Measurements from ENCODE around the gene CLN6.
"Not testable (repeated sequence)": the region's sequence is repeated elsewhere in the genome, so short reads cannot be mapped to it uniquely, and the experiment has no call there.

CLN6 gene

DNA sequence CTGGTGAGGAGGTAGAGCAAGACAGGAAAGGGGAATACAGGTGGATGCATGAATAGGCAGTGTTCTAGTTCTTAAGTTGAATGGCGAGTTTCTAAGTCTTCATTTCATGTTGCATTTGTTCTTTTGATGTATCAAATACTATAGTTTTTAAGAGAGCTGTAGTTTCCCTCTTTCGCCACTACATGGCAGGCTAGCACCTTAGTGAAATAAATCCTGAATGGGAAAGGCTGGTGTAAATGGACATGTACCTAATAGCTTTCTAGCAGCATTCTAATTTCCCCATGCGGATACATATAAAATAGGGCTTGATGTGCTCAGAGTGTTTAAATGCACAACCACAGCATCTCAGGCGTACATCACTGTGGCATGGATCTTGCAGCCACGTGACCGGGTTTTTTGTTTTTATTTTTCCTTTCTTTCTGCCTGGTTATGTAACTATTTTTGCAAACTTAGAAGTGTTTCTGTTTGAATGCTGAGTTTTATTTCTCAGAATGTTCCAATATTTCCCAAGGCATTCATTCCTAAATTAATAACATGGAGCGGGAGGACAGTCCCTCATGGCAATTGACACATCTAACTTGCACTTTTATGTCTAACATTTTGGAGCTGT lies 23.5 kb upstream of the CLN6 start:
- DNase-seq, result peak; percentile 27

DNA sequence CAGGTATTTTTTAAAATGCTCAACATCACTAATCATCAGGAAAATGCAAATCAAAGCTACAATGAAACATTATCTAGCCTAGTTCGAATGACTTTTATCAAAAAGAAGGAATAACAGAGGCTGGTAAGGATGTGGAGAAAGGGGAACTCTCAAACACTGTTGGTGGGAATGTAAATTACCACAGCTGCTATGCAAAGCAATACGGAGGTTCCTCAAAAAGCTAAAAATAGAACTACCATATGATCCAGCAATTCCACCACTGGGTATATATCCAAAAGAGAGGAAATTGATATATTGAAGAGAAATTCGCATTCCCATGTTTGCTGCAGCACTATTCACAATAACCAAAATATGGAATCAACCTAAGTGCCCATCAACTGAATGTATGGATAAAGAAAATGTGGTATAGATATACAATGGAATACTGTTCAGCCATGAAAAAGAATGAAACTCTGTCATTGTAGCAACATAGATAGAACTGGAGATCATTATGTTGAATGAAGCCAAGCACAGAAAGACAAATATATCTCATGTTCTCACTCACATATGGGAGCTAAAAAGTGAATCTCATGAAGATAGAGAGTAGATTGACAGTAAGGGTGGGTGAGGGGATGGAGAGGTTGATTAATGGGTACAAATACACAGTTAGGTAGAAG lies 19.7 kb upstream of the CLN6 start:
- DNase-seq, result no peak

DNA sequence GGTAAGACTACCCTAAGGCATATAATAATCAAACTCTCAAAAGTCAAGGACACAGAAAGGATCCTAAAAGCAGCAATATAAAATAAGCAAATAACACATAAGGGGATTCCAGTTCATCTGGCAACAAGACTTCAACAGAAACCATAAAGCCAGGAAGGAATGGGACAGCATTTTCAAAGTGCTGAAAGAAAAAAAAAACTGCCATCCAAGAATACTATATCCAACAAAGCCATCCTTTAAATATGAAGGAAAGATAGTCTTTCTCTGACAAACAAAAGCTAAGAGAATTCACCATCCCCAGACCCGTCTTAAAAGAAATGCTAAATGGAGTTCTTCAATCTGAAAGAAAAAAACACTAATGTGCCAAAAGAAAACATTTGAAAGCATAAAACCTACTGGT lies 14.7 kb upstream of the CLN6 start:
- no peak for DNase-seq

DNA sequence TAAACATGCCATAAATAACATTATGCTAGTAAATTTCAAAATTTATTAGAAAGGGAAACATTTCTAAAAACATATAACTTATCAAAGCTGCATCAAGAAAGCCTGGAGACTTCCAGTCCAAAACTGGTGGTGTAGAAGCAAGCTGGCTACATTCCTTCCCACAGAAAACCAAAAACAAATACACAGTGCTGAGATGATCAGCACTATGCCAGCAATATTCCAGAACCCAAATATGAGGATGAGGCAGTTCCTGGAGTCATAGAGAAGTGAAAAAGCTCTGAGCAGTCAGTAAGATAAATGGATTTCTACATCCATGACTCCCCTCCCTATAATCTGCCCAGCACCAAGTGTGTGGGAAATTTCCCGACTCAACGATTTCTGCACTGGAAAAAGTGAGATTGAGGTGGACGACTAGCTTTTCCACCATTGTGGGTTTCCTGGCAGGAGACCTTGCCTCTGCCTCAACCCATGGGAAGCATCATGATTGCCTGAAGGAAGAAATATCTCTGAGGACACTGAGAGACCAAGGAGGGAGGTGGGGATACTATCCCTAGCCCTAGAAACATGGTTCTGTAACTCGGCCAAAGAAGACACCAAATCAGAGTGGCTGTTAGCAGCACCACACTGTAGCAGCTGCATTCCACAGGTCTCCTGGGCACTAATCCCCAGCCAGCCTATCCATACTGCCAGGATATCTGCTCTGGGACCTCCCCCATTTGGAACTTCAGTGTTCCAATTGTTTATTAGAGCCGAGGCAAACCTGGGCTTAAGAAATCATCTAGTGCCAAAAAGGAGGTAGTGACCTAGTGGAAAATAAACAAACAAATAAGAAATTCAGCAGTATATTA lies 11.8 kb upstream of the CLN6 start:
- no peak for DNase-seq

DNA sequence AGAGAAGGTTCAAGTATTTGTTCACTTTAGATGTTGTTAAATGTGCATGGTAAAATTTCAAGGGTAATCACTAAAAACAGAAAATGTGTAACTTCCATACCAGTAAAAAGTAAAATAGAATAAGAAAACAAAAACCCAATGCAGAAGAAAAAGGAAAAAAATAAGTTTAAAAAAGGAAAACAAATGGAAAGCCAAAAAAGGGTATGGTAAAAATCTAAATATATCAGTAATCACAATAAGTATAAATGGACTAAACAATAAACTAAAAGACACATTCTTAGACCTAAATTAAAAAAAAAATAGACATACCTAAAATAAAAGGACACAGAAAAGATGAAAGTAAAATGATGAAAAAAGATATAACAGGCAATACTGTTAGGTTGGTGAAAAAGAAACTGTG lies 9.5 kb upstream of the CLN6 start:
- no peak for DNase-seq

DNA sequence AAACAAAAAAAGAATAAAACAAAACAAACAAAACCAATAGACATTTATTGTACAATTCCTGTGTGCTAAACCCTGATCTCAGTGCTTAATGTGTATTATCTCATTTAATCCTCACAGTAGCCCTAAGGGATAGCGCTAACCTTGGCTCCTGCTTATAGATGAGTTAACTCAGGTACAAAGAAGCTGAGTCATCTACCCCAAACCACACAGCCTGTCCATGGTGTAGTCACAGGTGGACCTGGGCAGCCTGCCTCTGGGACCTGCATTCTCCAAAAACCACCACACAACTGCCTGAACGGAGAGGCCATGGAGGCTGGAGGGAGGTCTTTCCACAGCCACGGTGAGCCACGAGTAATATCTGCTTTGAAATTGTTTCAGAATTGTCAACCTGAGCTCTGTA lies 5.5 kb upstream of the CLN6 start:
- DNase-seq, result no peak

DNA sequence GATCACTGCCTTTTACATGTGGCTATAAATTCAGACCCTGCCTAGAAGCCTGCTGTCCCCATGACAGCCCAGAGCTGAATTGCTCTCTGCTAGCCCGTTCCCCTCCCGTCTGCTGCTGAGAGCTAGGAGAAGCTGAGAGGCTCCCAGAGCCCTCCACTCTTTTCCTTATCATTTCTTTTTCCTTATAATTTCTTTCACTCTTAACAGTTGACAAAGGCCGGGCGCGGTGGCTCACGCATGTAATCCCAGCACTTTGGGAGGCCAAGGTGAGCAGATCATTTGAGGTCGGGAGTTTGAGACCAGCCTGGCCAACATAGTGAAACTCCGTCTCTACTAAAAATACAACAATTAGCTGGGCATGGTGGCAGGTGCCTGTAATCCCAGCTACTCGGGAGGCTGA lies 5.0 kb upstream of the CLN6 start:
- not testable (repeated sequence) for DNase-seq

DNA sequence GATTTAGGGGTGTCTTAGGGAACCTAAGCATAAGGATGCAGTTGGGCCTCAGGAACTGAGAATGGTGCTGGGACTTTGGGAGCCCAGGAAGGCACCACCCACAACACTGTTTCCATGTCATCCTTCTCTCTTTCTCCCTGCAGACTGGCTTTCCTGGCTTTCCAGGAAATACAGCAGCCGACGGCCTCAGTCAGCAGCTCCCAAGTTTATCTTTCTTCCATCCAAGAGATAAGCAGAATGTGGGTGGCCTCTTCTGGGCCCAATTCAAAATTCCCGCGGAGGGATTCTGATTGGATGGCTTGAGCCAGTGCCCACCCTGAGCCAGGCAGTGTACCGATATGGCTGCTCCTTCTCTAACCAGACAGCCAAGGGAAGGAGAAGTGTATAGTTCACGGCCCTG lies 4.5 kb upstream of the CLN6 start:
- no peak for DNase-seq

DNA sequence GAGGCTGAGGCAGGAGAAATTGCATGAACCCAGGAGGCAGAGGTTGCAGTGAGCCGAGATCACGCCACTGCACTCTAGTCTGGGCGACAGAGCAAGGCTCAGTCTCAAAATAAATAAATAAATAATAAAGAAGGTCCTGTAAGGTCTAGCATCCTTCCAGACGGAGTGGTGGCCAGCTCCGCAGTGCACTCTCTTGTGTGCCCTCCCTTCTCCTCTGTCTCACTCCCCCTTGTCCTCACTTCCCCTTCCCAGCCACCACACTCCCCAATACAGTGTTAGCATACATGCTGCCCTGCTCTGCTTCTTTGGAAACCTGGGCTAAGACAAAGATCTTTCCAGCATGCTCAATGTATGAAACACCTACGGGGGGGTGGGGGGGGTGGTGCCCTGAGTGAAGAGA lies 3.4 kb upstream of the CLN6 start:
- no peak for DNase-seq

DNA sequence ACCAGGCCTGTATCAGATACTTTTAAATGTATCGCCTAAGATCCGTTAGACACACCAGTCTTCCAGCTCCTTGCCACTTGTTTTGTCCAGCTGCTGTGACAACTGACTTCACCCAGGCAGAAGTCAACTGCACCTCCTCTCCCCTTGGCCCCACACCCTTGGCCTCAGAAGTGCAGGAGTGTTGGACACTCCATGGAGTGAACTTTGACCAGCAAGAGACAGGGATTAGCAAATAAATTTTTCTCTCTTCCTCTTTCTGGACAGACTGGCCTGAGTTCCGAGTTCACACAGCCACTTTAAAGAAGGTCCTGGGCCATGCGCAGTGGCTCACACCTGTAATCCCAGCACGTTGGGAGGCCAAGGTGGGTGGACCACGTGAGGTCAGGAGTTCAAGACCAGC lies 2.9 kb upstream of the CLN6 start:
- no peak for DNase-seq

DNA sequence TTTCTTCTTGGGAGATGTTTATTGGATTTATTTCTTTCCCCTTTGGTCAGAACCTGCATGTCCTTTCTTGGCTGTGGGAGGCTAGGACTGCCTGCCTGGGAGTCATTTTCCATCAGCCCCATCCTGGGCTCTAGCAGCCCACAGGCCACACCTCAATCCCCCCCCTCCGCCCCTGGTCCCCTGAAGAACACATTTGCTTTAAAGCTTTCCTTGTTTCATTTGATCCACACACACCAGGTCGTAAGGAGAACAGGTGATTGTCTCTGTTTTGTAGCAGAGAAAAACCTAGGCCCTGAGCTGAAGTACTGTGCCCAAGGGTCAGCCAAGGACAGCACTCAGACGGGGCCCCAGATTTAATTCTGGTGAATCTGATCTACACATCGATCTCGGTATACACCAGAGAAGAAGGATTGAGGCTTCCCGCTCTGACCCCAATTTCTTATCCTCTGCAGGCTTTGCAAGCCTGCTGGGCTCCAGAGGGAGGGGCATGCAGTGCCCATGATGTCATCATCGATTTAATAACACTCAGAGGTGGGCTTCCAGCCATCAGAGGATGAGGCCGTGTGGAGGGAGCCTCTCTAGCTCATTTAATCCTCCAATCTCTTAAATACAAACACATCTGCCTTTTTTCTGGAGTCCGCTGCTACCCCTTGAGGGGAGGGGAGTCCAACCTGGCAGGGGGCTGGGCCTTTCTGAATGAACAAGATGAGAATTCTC lies 1.7 kb upstream of the CLN6 start:
- no peak for DNase-seq

DNA sequence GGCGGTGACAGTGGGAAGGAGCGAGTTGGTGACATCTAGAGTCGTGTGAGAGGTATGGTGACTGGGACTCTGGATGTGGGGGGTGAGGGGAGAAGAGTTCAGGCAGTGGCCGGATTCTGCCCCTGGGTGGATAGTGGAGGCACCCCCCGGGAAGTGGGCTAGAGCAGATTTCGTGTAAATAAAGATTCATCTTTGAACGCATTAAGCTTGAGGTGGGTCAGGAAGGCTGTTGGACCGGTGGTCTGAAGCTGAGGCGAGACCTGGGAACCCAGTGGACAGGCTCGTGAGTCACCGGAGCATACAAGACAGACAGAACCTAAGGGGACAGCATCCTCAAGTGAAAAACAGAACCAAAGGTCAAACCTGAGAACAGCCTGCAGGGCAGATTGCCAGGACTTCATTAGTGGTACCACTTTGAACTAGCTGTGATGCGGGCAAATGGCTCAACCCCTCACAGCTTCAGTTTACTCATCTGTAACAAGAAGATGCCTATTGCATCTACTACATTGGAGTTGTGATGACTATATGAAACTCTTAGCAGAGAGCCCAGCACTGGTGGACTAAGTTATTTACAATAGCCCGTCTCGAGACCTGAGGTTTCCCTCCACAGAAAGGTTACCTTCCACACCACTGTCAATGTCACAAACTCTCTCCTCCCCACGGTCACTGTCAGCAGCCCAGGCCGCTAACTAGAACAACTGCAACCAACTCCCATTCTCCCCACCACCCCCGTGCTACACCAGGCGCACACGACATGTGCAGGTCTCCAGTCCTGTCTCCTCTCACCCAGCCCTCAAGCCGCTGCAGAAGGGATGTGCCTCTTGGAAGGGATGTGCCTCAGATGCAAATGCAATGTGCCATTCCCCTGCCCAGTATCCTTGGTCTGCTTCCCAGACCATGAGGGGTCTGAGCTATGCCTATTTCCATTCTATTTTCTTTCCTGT lies 901 bp upstream of the CLN6 start:
- no peak for DNase-seq

DNA sequence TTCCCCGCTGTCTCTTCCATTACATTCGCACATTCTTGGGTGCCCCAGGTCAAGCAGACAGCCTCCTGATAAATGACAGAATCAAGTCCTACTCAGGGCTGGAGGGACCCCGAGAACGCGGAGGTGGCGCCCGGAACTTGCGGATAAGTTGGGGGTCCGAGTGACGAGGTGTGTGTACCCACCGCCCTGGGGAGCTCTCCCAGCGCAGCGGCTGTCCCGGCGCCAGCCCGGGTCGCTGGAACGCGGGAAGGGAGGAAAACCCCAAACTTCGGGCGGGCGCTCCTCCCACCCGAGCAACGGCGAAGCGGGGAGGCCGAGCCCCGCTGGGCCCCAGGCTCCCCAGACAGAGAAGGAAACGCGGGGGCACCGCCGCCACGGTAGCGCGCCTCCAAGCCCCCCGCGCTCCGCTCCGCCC lies 550 bp downstream of the CLN6 start:
- no peak for DNase-seq

DNA sequence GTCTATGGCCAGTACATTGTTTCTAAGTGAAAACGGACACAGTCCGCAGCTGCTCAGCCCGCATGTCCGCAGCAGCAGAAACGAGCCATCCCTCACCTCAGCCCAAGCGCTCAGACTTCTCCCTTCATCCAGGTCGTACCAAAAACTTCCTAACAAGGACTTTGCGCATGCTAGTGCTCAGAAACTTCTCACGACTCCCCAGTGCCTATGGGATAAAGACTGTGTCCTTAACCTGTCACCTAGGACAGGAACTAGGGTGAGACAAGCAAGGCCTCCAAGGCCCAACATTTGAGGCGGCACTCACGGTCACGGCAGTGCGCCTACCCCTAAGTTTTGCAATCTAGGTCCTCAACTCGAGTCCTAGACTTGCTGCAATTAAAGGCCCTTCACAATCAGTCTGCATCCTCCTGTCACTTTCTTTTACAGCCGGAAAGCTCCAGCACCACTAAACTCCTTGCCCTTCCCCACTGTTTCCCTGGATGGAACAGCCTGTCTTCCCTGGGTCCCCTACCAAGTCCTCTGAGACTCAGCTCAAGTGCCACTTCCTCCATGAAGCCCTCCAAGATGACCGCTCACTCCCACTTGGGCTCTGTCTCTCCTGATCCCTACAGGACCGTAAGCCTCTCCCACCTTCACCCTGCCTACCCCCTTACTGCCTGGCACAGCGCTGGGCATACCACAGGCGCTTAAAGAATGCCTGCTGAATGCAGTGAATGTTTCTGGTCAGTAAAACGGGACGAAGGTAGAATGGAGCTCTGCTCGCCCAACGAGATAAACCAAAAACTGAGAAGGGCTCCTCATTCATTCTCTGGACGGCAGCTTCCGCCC lies 1.2 kb downstream of the CLN6 start:
- no peak for DNase-seq

DNA sequence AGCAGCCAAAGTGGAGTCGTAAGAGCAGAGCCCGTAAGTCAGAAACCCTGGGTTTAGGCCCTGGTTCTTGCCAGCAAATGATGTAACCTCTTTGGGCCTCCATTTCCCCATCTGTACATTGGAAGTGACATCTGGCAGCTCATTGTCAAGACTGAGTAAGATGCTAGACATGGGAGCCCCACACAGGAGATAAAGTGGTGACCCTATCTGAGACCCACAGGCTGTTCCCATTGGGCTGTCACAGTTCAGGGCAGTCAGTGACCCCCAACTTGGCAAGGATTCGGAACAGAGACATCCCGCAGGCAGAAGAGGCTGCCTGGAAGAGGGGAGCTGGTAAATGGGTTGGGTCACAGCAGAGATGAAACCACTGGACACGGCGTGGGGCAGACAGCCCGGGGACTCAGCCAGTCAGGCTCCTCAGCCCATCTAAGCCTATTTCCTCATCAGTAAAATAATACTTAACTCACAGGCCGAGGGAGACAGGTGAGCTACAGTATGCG lies 1.8 kb downstream of the CLN6 start:
- no peak for DNase-seq

DNA sequence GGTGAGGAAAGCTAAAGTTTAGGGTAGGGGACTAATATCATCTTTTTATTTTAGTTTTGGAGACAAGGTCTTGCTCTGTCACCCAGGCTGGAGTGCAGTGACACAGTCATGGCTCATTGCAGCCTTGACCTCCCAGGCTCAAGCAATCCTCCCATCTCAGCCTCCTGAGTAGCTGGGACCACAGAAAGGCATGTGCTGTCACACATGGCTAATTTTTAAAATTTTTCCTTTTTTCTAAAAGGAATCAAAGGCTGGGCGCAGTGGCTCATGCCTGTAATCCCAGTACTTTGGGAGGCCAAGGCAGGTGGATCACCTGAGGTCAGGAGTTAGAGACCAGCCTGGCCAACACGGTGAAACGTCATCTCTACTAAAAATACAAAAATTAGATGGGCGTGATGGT lies 4.1 kb downstream of the CLN6 start:
- DNase-seq, result not testable (repeated sequence)

DNA sequence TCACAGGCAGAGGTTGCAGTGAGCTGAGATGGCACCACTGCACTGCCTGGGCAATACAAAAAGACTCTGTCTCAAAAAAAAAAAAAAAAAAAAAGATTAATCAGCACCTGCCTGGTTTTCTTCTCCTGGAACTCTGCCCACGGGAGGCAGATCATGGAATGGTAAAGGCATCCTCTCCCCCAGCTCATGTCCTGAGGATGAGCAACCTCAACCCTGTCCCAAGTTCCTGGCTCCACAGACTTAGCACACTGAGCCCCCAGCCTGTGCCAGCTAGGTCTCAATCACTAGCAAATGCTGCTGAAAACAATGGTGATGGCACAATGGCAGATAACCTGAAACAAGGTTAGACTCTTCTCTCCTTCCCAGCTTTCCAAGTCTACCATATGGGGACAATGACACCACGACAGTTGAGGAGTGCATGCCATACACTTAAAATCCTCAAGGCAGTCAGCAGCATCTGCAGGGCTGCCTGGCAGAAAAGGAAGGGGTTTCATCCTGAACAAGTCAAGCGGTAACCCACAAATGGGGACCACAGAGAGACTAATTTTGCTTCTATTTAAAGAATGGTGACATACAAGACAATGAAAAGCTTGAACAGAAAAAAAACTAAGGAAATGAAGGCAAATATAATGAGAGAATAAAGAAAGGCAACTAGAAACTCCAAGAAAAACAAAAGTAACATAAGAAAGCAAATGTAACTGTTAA lies 4.8 kb downstream of the CLN6 start:
- DNase-seq, result no peak

DNA sequence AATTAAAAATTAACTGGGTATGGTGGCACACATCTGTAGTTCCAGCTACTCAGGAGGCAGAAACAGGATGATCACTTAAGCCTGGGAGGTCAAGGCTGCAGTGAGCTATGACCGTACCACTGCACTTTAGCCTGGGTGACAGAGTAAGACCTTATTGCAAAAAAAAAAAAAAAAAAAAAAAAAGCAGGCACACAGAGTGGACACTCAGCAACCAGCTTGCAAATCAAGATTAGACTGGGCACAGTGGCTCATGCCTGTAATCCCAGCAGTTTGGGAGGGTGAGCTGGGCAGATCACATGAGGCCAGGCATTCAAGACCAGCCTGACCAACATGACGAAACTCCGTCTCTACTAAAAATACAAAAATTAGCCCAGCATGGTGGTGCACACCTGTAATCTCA lies 5.4 kb downstream of the CLN6 start:
- DNase-seq, result no peak

DNA sequence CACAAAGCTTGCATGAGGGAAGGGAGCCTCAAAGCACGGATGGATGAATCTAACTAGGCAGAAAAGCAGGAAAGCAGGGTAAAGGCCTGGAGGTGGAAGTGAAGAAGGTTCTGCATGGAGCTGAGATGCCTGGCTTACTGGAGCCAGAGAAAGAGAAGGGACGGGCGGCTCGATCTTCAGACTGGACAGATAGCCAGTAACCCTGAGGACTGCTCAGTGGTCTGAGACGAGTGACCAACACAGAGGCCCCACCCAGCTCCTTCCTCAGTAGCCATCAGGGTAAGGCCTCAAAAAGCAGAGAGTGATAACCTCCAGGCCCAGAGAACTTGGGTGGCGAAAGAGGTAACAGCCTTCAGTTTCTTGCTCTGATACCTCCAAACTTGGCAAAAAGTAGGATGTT lies 6.4 kb downstream of the CLN6 start:
- DNase-seq, result no peak

DNA sequence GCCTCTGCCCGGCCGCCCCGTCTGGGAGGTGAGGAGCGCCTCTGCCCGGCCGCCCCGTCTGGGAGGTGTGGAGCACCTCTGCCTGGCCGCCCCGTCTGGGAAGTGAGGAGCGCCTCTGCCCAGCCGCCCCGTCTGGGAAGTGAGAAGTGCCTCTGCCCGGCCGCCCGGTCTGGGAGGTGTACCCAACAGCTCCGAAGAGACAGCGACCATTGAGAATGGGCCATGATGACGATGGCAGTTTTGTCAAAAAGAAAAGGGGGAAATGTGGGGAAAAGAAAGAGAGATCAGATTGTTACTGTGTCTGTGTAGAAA lies 7.1 kb downstream of the CLN6 start:
- DNase-seq, result not testable (repeated sequence)
